ENCODE measurements around the gene RASSF10.

The RASSF10 gene

DNA sequence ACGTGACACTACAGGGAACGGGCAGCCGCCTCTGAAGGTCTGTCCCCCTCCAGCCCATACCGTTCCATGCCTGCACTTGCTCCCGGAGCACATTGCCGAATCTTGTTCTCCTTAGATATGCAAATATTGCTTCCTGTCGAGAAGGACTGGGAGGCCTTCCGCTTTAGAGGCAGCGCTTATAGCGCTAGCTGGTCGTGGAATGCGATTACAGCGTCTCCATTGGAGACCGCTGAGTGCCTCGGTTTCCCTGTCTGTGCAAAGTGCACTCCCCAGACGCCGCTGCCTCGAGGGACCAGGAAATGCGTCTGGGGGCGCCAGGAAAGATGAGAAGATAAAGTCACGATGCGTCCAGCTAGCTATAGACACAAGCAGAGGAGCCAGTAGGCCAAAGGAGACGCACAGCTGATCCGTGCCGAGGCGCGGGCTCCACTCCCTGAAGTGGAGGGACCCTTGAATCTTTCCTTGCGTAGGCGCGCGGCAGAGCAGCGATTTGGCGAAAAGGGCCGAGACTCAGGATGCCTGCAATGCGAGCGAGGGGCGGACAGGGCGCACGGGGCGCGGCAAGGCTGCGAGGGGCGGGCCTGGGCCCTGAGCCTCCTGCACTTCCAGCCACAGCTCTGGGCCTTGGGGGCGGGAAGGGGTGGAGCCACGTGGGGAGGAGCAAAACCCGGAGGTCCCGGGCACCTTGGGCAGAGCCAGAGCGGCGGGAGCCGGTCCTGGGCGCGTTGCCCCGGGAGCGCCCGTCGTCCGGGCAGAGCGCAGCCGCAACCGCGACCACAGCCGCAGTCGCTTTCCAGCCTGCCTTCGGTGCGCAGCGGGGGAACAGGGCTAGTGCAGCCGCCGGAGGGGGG lies at the start of gene RASSF10:
RASSF10 (plus strand) TSS at position 692 of the 851 bp plus-strand sequence. CDS start 261 bp downstream, outside the sequence.
- DNase-seq (ENCODE audit: low read depth), result no peak

DNA sequence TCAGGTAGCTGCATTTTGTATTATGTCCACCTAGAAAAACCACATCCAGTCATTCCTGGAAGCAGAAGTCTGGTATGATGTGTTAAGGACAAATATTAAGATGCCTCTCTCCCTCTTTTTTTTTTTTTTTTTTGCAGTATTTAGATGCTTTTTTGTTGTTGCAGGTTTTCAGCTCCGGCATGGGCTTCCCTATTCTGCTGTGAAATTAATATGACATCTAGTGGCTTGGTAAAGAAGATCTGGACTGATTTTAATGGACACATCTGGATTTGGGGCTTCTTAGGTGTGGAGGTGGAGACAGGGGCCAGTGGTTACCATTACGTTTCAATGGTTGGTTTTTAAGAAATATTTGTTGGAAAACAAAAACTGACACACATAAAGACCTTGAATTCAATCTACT lies 47.5 kb upstream of the RASSF10 start:
- DNase-seq (ENCODE audit: low read depth), result no peak

DNA sequence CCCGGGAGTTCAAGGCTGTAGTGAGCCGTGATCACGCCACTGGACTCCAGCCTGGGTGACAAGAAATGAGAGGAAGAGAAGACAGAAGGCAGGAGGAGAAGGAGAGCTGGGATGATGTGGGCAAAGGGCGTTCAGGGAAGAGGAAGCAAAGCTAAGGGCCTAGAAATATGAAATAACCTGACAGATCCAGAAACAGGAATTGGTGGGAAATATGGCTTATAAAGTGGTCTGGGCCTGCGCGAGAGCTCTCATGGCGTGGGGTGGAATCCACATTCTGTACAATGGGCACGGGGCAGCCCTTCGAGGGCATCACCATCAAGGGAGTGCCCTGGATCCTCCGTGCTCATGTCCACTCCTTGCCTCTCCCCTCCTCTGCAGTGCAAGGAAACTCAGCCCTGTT lies 46.8 kb upstream of the RASSF10 start:
- DNase-seq (ENCODE audit: low read depth), result no peak

DNA sequence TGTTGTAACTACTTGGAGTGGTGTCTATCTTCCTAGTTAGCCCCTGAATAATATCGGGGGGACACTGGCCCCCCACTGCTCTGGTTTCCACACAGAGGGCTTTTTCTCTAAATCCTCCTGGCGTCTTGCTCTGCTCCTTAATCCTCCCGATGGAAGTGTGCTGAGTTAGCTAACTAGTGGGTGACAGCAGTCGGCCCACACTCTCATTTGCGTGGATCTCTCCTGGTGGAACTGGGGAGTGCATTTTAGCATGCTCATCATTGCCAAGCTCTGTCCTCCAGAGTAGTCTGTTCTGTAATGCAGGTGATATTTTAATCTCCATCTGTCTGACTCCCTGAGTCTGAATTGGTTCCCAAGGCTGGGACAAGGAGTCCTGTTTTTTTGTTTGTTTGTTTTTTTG lies 46.1 kb upstream of the RASSF10 start:
- no peak for DNase-seq (ENCODE audit: low read depth)

DNA sequence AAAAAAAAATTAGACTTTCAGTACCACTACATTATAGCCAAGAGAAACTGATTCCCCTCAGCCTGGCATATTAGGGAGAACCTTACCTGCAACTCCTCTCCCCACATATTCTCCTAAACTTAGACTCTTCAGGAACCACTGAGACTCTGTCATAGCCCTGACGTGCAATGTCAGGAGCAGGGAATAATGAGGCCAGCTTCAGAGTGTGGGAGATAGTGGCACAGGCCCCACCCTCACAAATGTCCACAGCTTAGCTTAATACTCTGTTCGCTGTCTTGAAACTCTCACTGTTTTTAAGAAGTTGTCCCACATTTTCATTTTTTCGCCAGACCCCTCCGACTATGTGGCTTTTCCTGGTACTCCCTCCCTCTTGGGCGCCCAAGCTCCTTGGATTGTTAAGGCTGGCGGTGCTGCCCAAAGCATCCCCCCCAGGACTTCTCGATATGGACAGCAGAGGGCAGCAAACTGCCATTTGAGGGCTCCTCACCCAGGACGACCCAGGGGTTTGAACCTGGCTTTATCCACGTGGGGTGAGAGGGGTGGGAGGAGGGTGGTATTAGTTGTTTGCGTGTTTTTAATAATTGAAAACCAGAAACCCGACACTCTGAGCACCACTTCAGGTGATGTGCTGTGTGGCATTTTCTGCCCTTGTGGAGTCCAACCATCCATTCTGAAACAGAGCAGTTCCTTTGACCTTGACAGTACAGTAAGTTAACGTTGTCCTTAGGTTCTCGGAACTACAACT lies 45.2 kb upstream of the RASSF10 start:
- DNase-seq (ENCODE audit: low read depth), result peak; percentile 34

DNA sequence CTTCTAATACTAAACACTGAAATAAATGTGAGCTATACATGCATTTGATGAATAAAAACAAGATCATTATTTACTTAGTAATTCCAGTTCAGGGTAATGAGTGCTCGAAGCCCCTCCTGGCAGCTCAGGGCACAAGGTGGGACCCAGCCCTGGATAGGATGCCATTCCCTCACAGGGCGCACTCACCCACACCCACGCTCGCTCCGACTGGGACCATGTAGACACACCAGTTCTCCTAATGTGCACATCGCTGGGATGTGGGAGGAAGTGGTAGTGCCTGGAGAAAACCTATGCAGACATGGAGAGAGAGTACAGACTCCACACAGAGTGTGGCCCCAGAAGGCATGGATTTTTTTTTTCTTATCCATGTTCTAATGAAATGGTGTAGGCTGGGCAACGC lies 44.5 kb upstream of the RASSF10 start:
- no peak for DNase-seq (ENCODE audit: low read depth)

DNA sequence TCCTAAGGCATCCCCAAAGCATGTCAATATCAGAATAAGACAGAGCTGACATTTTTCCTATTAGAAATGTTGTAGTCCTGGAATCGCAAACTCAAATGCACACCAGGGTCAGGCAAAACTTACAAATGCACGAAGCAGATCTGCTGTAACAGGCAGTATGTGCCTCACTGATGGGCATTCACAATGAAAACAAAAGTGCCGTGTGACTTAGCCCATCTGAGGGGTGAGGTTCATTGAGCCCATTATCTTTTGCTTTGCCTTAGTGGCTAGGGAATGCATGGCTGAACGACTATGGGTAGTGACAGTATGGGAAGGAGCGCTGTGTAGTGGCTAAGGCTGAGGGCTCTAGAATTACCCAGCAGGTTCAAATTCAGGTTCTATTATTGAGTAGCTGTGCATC lies 43.1 kb upstream of the RASSF10 start:
- DNase-seq (ENCODE audit: low read depth), result no peak

DNA sequence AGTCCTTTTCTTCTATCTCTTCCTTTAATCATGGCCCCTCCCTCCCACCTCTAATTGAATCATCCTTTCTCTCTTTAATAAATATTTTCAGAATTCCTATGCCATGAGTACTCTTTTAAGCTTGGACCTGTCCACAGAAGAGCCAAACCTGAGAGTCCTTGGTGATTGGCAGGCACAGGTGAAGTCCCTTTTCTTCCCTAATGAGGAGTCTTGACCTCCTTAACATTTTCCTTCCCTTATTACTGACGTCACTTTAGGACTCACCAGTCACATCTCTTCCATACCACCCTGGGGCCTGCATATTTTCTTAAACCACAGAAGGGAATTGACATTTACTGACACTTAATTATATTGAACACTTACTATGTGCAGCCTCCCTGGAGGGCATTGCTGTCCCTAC lies 41.0 kb upstream of the RASSF10 start:
- DNase-seq (ENCODE audit: low read depth), result no peak

DNA sequence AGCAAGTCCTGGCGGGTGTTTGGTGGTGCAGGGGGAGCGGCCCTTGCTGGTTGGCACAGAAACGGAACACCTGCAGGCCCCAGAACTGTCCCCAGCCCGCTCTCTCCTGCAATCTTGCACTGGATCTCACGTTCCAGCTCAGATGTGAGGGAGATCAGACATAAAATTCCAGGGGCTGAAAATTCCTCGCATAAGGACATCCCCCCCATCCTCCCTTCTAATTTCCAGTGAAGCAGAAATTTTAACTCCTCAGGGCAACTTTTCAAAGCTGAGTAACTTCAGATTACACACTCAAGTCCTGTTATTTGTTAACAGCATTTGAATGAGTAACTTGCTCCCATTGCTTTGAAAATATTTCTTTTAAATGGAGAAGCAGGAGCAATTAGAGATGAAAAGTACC lies 40.3 kb upstream of the RASSF10 start:
- no peak for DNase-seq (ENCODE audit: low read depth)

DNA sequence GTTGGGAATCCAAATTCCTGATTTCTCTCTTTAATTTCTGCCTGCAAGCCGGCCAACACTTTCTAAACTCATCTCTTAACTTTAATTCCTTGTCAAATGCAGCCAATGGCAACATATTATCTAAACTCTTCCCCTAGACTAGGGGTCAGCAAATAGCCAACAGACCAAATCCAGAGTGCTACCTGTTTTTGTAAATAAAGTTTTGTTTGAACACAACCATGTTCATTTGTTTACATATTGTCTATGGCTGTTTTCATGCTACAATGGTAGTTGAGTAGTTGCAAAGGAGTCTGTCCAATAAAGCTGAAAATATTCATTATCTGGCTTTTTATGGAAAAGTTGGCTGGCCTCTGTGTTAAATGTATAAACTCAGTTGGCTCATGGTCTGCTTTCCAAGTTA lies 37.2 kb upstream of the RASSF10 start:
- DNase-seq (ENCODE audit: low read depth), result no peak

DNA sequence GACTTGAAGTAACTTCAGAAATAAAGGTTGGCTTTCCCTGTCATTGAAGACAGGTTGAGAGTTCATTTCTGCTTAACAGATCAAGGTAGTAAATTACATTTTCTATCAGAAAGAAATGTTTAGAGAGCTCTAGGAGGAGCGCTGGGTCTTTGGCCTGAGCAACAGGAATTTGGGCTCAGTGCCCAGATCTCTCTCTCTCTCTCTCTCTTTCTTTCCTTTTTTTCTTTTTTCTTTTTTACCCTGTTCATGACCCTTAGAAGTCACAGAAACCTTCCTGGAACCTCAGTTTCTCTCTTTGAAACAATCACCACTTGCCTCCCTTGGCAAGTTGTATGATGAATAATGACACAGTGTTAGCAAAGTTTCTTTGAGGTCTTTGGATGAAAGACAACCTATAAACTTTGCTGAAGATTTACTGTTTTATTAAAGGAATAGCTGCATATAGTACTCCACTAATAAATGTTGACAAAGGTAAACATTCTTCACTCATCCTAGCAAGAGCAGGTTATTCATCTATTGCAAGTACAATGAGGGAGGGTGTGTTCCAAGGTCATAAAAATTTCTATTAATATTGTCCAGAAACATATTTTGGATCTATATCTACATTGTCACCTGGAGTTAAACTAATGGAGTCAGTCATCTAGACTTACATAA lies 35.5 kb upstream of the RASSF10 start:
- DNase-seq (ENCODE audit: low read depth), result no peak

DNA sequence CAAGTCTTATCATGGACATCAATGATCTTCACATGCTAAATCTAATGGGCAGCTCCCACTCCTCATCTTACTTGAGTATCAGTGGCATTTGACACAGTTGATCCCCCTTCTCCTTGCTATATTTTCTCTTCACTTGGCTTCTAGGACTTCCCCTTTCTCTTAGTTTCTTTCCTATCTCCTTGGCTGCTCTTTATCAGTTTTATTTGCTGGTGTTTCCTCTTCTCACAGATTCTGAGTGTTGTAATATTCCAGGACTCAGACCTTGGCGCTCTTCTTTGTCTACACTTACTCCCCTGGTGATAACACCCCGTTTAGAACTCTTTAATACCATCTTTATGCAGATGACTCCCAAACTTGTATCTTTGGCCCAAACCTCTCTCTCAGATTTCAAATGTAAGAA lies 33.9 kb upstream of the RASSF10 start:
- no peak for DNase-seq (ENCODE audit: low read depth)

DNA sequence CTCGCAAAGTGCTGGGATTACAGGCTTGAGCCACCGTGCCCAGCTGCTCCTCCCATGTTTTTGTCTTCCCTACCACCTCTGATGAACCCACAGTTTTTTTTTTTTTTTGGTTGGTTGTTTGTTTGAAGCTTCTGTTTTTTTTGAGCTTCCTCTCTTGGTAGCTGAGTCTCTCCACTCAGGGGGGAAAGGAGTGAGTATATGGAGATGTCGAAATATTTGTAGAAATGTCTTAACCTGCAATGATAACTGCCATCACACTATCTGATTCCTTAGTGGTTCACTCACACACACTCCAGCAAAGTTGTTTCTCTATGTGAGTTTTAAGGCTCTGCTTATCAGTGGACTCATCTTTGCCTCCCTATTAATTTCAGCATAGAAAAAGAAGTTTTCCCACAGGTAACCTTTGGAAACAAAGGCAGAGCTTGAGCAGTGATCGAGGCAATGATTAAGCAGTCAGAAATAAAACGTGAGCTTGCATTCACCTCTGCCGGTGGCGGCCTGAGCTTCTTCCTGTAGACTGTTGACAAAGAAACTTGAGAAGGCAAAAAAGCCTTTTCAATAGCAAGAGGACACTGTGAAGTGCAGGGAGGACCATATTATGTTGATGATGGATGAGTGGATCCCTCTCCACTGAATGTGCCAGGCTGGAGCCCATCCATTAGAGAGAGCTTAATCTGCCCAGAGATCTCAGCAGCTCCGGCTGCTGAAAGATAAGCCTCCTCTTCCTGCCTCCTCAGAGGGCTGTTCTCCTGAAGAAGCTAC lies 29.0 kb upstream of the RASSF10 start:
- DNase-seq (ENCODE audit: low read depth), result no peak

DNA sequence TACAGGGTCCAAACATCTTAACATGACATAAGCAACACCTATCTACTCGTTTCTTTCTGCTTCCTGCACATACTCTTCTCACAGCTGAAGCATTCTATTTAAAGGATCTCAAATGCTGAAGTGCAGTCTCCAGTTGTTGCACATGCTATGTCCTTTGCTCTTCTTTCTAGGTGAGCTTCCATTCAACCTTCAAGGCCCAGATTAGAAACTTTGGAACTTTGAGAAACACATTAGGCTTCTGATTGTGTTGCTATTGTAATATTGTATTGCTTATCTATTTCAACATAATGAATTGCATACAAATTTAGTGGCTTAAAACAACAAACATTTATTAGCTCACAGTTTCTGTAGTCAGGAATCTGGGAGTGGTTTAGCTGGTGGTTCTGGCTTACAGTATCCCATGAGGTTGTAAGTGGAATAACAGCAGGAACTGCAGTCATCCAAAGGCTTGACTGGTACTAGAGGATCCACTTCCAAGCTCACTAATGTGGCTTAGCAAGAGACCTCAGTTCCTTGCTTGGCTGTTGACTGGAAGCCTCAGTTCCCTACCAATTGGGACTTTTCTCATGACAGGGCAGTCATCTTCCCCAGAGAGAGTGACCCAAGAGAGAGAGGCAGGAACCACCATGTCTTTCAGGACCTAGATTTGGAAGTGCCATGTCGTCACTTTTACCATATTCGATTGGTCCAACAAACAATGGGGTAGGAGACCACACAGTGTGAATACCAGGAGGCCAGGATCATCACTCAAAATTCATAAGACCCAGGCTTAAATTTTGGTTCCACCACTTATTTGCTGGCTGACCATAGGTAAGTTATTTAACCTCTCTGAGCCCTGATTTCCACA lies 27.2 kb upstream of the RASSF10 start:
- DNase-seq (ENCODE audit: low read depth), result no peak

DNA sequence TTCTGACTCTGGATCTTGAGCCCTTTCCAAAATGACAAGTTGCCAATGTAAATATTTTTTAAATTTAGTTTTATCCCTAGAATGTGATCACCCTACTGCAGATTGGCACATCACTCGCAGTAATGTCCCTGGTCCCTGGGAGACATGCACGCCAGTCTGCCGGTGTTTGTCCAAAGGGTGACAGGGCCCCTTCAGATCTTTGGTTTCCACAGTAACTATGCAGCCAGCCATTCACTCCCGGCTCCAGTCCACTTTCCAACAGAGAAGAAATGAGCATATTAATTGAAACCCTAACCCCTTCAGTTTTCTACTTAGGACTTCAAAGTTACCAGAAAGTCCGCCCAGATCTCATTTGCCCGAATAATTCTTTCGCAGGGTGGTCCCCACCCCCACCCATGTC lies 25.8 kb upstream of the RASSF10 start:
- no peak for DNase-seq (ENCODE audit: low read depth)

DNA sequence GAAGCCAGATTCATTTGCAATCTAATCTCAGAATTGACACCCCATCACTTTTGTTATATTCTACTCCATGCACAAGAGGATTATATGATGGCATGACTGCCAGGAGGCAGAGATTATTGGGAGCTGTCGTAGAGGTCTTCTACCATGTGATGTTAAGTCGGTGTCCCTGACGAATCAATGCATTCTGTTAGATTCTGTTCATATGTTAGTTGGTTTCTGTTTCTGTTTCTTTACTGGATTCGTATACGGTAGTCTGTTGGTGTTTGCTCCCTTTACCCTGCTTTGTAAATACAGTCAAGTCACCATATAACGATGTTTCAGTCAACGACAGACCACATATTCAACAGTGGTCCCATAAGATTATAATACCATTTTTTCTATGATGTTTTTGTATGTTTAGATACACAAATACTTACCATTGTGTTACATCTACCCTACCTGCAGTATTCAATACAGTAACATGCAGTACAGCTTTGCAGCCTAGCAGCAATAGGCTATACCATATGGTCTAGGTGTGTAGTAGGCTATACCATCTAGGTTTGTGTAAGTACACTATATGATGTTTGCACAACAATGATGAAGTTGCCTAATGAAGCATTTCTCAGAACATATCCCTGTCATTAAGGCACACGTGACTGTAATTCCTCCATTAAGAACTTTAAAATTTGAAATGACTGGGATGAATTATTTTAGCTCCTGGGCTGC lies 22.8 kb upstream of the RASSF10 start:
- no peak for DNase-seq (ENCODE audit: low read depth)

DNA sequence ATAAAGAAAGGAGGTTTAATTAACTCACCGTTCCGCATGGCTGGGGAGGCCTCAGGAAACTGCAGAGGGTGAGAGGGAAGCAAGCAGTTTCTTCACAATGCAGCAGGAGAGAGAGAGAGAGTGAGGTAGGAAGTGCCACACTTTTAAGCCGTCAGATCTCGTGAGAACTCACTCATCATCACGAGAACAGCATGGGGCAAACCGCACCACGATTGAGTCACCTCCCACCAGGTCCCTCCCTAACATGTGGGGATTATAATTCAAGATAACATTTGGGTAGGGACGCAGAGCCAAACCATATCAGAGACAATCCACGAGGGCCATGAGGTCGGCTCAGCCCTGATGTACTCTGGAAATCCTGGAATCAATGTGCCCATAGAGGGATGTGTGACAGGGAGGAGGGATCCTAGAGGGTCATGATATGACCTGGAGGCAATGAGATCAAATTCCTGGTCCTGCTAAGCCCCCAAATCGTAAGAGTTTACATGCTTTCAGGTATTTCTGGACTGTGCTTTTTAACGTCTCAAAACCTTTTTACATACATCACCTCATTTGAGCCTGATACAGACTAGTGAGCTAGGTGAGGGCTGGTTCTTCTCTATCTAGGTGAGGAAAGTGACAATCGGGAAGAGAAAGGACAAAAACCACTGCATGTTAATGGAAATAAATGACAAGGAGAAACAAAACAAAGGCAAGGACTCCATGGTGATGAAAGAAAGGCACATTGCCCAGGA lies 19.5 kb upstream of the RASSF10 start:
- DNase-seq (ENCODE audit: low read depth), result no peak

DNA sequence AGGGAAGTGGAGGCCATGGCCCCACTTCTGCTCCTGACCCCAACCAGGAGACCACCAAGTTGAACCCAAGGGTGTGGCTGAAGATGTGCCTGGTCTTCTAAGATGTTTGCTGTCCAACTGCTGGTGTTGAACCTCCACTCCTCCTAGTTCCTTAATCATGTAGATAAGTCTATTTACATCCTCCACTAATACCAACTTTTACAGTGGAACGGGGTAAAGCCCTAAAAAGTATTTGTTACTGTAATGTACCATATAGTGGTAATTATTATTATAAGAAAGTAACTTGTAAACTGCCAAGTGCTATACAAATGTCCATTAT lies 19.0 kb upstream of the RASSF10 start:
- no peak for DNase-seq (ENCODE audit: low read depth)

DNA sequence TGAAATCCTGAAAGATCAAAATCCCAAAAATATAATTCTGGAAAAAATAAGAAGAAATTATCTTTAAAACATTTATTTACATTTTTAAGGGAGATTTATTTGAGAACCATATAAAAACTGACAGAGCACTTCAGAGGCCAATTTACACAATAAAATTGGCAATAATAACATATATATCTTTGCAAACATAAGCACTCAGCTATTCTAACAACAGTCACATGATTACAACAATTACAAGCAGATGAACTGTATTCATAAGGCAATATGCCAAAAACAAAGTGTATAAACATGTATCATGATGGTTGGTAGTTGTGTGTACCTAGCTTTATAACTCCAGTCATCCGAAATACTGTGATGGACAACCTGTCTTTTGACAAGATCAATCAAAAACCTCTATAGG lies 17.7 kb upstream of the RASSF10 start:
- no peak for DNase-seq (ENCODE audit: low read depth)

DNA sequence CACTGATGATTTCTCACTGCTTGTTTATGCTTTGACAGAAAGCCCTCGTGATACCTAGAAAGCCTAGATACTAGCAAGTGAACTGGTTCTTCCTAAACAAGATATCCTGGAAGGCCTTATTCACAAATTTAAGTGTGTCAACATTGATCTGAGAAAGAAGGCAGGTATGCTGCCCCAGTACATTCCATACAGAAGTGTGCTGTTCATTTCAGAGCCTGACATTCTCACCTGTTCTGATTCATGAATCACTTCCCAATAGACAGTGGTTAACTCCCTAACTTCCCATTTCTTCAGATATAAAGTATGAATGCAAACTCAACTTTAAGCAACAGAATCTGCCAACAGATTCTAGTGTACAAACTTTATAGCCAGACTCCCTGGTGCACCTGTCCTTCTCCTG lies 15.5 kb upstream of the RASSF10 start:
- DNase-seq (ENCODE audit: low read depth), result no peak

All from activated T-helper 9 cell treated with anti-CD3 and anti-CD28 coated beads, Interleukin-2, amount 50 U/mL, for 16 hours (primary cell).